Activated CD4-positive, alpha-beta T cell treated with anti-CD3 and anti-CD28 coated beads, Interleukin-2, amount 50 U/mL, for 4 hours (primary cell): ENCODE data around the gene C9orf50.

ENCODE experiments used
- DNase-seq, 2 experiments: peaks; one replicate each; pipeline ENCODE4 v3.0.0-alpha.2; 2020

C9orf50 gene

GRCh38 chr9:129629251-129629820 is 8.4 kb upstream of the C9orf50 start:
- DNase-seq: no peak

GRCh38 chr9:129628709-129629108 is 7.8 kb upstream of the C9orf50 start:
- DNase-seq: no peak

GRCh38 chr9:129627556-129628440 is 6.9 kb upstream of the C9orf50 start:
- DNase-seq: no peak

- no peak for DNase-seq
These were observed 5.9 kb upstream of the C9orf50 start for GRCh38 chr9:129626625-129627284.

- DNase-seq: peak; percentile 84 to 85
These were observed 5.3 kb upstream of the C9orf50 start, which contains the start of gene NTMT1 for GRCh38 chr9:129626079-129626624. Gene NTMT1 (plus strand): TSS chr9:129626163. CDS start chr9:129632704, 6,541 bp downstream.

GRCh38 chr9:129624947-129625346 is 4.0 kb upstream of the C9orf50 start:
- DNase-seq: no peak

- peak; percentile 63 to 68 for DNase-seq
These were observed 3.4 kb upstream of the C9orf50 start for GRCh38 chr9:129624168-129624759.

GRCh38 chr9:129623331-129623730 is 2.4 kb upstream of the C9orf50 start:
- DNase-seq: no peak

- no peak for DNase-seq
These were observed 873 bp downstream of the C9orf50 start for GRCh38 chr9:129619787-129620668.

GRCh38 chr9:129617167-129617566 is 3.7 kb downstream of the C9orf50 start:
- no peak for DNase-seq

GRCh38 chr9:129615407-129616285 is 5.3 kb downstream of the C9orf50 start:
- no peak for DNase-seq

- DNase-seq: no peak
These were observed 6.0 kb downstream of the C9orf50 start for GRCh38 chr9:129614932-129615331.

GRCh38 chr9:129613520-129614175 is 7.3 kb downstream of the C9orf50 start:
- DNase-seq: no peak

GRCh38 chr9:129612815-129613519 is 7.9 kb downstream of the C9orf50 start:
- DNase-seq: no peak

GRCh38 chr9:129612123-129612522 is 8.8 kb downstream of the C9orf50 start:
- no peak for DNase-seq

- no peak for DNase-seq
These were observed 9.5 kb downstream of the C9orf50 start for GRCh38 chr9:129611307-129611800.

- DNase-seq: peak; percentile 64 to 65
These were observed 10.2 kb downstream of the C9orf50 start for GRCh38 chr9:129610473-129611306.

- DNase-seq: no peak
These were observed 10.8 kb downstream of the C9orf50 start for GRCh38 chr9:129610213-129610472.
